ENCODE measurements around the gene PCNX3. TPM values are rescaled to one million over a fixed set of nuclear protein-coding genes. Genes with fewer than 3 reads are reported as not detected.
A peak's percentile ranks its signal among the peaks of the same experiment; 100 is the strongest.

Gene PCNX3
- total and polyA plus RNA-seq, 4 donors: 10.4 to 41.6 (median 25.5) TPM

DNA sequence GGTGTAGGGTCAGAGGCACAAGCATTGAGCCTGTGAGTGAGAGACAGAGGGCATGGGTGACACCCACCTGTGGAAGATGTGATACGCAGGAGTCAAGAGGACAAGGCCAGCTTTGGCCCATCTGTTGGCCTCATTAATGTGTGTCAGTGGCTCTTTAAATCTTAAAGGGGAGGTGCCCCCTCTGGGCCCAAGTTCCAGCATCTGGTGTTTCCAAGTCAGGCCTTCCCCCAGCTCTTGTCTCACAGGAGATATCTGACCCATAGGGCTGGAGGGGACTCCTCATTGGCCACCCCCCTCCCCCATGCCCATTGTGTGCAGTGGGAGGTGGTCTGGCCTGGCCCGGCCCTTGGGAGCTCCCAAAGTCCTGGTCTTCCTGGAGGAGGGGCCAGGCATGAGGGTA lies 28.9 kb upstream of the PCNX3 start:
- H3K4me1 ChIP-seq (ENCODE audit: control insufficient read depth, insufficient read depth, low read length): peaks cover 63% of the 10 kb centered on the region
- H3K4me3 ChIP-seq (ENCODE audit: low read depth, low read length): no peak overlapping the region
- 73% methylated on average over 1 of the region's 2 CpGs for WGBS (ENCODE audit: insufficient coverage)
- H3K36me3 ChIP-seq (ENCODE audit: control insufficient read depth, insufficient read depth, low read length): peaks cover 35% of the 10 kb centered on the region
- peaks cover 26% of the 10 kb centered on the region for H3K27me3 ChIP-seq (ENCODE audit: control insufficient read depth, insufficient read depth, low read length)
- DNase-seq (ENCODE audit: low read depth in 4 of 6, low spot score in 6 of 6): no peak
- H3K9me3 ChIP-seq (ENCODE audit: control insufficient read depth, insufficient read depth, low read length): no peaks in the 10 kb centered on the region
- H3K27ac ChIP-seq (ENCODE audit: low read depth, low read length): no peak overlapping the region

DNA sequence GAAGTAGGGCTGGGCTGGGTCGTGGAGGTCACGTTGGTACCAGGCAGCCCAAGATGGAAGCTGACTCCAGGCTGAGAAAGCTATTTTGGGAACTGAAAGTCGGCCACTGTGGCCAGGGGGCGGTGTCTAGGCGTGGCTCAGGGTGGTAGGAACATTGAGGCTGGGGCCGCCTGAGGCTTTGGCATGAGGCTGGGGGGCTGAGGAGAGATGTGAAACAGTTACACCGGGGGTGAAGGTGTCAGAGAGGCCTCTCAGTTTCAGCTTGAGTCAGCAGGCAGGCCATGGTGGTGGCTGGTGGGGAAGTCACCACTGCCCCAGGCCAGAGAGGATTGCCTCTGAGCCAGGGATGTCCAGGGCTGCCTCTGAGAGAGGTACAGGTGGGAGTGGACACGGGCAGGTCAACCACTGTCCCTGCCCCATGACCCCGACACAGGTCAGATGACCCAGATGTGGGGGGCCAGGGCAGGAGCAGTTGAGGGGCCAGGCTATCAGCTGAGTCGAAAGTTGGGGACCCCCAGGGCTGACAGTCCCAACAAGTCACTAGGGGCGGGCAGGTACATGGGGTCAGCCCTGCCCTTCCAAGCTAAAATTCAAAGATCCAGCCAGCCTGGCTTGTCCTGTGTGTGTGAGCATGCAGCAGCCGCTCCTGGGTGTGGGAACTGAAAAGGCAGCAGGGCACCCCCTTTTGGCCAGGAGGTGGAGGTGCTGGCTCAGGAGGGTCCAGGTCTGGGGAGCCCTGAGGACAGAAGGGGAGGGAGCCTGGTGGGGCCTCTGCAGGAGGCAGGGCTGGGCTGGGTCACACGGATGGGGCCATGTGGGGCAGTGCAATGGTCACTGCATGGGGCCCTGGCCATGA lies 27.1 kb upstream of the PCNX3 start:
- no peak for DNase-seq (ENCODE audit: low read depth in 4 of 6, low spot score in 6 of 6)
- peaks cover 20% of the 10 kb centered on the region for H3K27me3 ChIP-seq (ENCODE audit: control insufficient read depth, insufficient read depth, low read length)

DNA sequence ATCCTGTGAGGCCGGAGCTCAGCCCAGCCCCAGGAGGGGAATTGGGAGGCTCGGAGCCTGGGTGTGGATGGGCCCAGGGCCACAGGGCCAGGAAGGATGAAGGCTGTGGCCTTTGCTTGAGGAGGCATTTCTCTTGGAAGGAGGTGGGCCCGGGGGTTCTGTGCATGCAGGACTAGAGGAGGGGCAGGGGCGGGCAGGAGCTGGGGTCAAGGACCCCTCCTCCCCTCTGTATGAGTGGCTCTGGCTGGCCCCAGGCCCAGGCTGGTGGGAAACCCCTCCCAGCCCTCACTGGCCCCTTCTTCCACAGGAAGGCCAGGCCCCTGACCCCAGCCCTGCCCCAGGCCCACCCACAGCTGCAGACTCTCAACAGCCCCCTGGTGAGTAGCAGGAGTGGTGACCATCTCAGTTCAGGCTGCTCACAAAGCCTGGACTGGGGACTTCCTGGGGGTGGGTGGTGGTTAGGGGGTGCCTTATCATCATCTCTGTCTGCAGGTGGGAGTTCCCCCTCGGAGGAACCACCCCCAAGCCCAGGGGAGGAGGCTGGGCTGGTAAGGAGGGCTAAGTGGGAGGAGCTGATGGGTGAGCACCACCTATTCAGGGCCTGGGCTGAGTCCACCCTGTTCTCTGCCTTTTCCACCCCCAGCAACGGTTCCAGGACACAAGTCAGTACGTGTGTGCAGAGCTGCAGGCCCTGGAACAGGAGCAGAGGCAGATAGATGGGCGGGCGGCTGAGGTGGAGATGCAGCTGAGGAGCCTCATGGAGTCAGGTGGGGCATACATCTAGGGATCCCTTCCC lies 25.9 kb upstream of the PCNX3 start:
- DNase-seq (ENCODE audit: low read depth in 4 of 6, low spot score in 6 of 6): no peak
- Histone ChIP-seq H3K4me3 (ENCODE audit: low read depth, low read length) (no peak overlapping the region), H3K4me1 (ENCODE audit: control insufficient read depth, insufficient read depth, low read length) (peaks cover 69% of the 10 kb centered on the region), H3K9me3 (ENCODE audit: control insufficient read depth, insufficient read depth, low read length) (no peaks in the 10 kb centered on the region), H3K36me3 (ENCODE audit: control insufficient read depth, insufficient read depth, low read length) (peaks cover 46% of the 10 kb centered on the region), H3K27ac (ENCODE audit: low read depth, low read length) (peak overlapping the region; percentile 15), H3K27me3 (ENCODE audit: control insufficient read depth, insufficient read depth, low read length) (peaks cover 9% of the 10 kb centered on the region)
- 46% methylated on average over 6 of the region's 9 CpGs for WGBS (ENCODE audit: insufficient coverage)

More for the DNA sequence above, 27.1 kb upstream of the PCNX3 start:
- no peak overlapping the region for H3K4me3 ChIP-seq (ENCODE audit: low read depth, low read length)
- H3K36me3 ChIP-seq (ENCODE audit: control insufficient read depth, insufficient read depth, low read length): peaks cover 42% of the 10 kb centered on the region
- no peaks in the 10 kb centered on the region for H3K9me3 ChIP-seq (ENCODE audit: control insufficient read depth, insufficient read depth, low read length)
- H3K4me1 ChIP-seq (ENCODE audit: control insufficient read depth, insufficient read depth, low read length): peaks cover 72% of the 10 kb centered on the region
- H3K27ac ChIP-seq (ENCODE audit: low read depth, low read length): no peak overlapping the region
- WGBS (ENCODE audit: insufficient coverage): 72% methylated on average over 13 of the region's 13 CpGs

DNA sequence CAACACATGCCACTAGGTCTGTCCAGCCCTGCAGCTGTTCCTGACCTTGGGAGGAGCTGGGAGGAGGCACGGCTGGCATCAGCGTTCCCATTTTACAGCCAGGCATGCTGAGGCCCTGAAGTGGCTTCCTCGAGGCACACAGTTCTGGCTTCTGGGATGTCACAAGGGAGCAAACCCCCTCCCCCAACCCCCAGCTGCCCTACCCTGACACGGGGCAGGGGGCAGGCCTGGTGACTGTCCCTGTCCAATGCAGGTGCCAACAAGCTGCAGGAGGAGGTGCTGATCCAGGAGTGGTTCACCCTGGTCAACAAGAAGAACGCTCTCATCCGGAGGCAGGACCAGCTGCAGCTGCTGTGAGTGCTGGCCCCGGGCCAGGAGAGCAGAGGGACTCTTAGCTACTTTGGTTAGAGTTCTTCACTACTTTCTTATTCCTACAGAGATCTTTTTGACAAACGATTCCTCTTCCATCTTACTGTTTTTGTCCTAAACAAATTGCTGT lies 25.3 kb upstream of the PCNX3 start:
- H3K9me3 ChIP-seq (ENCODE audit: control insufficient read depth, insufficient read depth, low read length): no peaks in the 10 kb centered on the region
- no peak overlapping the region for H3K27ac ChIP-seq (ENCODE audit: low read depth, low read length)
- H3K4me3 ChIP-seq (ENCODE audit: low read depth, low read length): no peak overlapping the region
- 54% methylated on average over 7 of the region's 8 CpGs for WGBS (ENCODE audit: insufficient coverage)
- H3K36me3 ChIP-seq (ENCODE audit: control insufficient read depth, insufficient read depth, low read length): peaks cover 49% of the 10 kb centered on the region
- peaks cover 66% of the 10 kb centered on the region for H3K4me1 ChIP-seq (ENCODE audit: control insufficient read depth, insufficient read depth, low read length)
- H3K27me3 ChIP-seq (ENCODE audit: control insufficient read depth, insufficient read depth, low read length): peaks cover 7% of the 10 kb centered on the region
- peak in 1 of 6 donors; percentile 11 for DNase-seq (ENCODE audit: low read depth in 4 of 6, low spot score in 6 of 6)

DNA sequence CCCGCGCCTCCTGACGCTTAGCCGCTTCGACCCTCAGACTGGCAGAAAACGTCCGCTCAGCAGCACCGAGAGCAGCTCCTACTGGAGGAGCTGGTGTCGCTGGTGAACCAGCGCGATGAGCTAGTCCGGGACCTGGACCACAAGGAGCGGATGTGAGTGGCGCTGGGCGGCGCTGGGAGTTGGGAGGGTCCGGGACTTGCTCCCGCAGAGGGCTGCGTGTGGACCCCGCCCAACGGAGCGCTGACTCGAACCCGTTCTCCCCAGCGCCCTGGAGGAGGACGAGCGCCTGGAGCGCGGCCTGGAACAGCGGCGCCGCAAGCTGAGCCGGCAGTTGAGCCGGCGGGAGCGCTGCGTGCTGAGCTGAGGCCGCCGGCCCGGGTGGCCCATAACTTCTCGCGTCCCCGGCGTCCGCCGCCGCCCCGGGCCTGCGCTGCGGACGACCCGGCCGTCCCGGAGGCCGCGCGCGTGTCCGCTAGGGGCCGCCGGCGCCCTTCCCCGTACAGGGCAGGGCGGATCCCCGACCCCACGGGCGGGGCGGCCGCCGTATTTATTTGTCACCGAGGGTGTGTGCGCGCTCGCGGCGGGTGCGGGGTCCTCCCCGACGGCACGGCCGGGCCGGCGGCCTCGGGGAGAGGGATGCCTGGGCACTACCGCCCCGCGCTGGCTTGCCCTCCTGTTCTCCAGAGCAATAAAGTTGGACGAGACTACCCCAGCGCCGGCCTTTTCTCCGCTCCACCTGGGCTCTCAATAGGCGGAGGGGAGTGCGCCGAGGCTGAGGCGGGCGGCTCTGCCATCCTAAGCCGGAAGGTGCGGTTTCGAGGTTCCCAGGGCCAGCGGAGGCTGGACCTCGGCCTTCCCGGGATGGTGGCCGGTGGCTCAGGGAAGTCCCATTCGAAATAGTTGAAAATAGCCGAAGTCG lies 23.4 kb upstream of the PCNX3 start:
- Histone ChIP-seq H3K27ac (ENCODE audit: low read depth, low read length) (peak overlapping the region; percentile 47), H3K4me1 (ENCODE audit: control insufficient read depth, insufficient read depth, low read length) (peaks cover 53% of the 10 kb centered on the region), H3K27me3 (ENCODE audit: control insufficient read depth, insufficient read depth, low read length) (peaks cover 5% of the 10 kb centered on the region), H3K36me3 (ENCODE audit: control insufficient read depth, insufficient read depth, low read length) (peaks cover 60% of the 10 kb centered on the region), H3K9me3 (ENCODE audit: control insufficient read depth, insufficient read depth, low read length) (no peaks in the 10 kb centered on the region), H3K4me3 (ENCODE audit: low read depth, low read length) (no peak overlapping the region)
- WGBS (ENCODE audit: insufficient coverage): 18% methylated on average over 106 of the region's 106 CpGs
- DNase-seq (ENCODE audit: low read depth in 4 of 6, low spot score in 6 of 6): peak in 1 of 6 donors; percentile 12

DNA sequence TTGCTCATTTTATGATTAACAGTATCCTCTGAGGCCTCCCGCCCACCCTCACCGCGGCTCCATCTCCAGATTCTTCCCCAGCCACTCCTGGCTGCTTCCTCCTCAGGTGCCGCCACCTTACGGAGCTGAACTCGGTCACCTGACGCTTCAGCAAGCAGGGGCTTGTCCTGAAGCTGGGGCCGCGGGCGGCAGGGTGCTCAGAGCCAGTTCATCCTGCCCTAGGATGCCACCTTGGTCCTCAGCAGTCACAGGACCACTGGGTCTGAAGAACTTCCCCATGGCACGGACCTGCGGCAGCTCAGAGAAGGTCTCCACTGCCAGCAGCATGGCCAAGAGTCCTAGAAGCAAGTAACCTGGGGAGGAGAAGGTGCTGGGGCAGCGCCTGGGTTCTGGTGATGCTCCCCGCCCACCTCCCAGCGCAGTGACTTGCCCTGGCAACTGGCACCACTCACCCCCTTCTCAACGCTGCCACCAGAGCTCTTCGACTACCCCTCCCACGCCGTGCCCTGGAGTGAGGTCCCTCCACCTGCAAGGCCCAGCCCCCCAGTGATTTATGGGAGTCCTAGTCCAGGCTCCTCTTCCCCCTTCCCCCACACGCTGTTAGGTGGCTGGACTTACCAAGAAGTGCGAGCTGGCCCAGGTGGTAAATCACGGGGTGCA lies 22.6 kb upstream of the PCNX3 start:
- H3K27ac ChIP-seq (ENCODE audit: low read depth, low read length): no peak overlapping the region
- peaks cover 67% of the 10 kb centered on the region for H3K36me3 ChIP-seq (ENCODE audit: control insufficient read depth, insufficient read depth, low read length)
- 66% methylated on average over 20 of the region's 22 CpGs for WGBS (ENCODE audit: insufficient coverage)
- H3K9me3 ChIP-seq (ENCODE audit: control insufficient read depth, insufficient read depth, low read length): no peaks in the 10 kb centered on the region
- DNase-seq (ENCODE audit: low read depth in 4 of 6, low spot score in 6 of 6): no peak
- peaks cover 46% of the 10 kb centered on the region for H3K4me1 ChIP-seq (ENCODE audit: control insufficient read depth, insufficient read depth, low read length)
- peaks cover 5% of the 10 kb centered on the region for H3K27me3 ChIP-seq (ENCODE audit: control insufficient read depth, insufficient read depth, low read length)
- H3K4me3 ChIP-seq (ENCODE audit: low read depth, low read length): no peak overlapping the region

DNA sequence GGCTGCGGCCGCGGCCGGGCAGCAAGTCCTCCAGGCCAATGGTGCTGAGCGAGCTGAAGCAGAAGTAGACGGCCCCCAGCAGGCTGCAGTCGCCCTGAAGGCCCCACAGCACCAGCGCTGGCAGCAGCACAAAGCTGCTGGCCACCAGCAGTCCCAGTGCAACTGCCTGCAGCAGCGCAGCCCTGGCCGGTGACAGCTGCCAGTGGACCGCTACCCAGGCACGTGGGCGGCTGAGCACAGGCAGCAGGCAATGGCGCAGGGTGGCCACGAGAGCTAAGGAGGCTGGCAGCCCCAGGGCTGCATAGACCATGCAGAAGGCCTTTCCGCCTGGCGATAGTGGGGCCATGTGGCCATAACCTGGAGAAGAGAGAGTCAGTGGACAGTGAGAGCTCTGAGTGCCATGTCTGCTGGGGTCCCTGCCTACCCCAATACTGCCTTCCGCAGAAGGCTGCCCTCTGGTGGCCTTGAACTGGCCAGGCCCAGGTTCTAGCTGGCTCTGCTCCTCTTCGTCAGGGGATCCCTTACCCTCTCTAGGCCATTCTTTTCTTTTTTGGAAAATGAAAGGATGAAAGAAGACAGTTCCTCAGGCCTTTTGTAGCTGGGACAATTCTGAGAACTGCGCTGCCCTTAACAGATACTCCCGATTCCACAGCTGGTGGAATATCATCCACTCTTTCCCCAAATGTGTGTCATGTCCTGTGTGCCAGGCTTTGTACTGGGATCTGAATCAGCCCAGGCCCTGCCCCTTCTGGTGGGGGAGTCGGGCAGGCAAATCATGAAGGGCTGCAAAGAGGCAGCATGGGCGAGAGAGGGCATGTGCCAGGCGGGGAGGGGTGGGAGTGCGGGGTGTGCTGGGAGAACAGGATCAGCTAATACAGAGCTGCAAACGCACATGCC lies 21.8 kb upstream of the PCNX3 start:
- Histone ChIP-seq H3K27ac (ENCODE audit: low read depth, low read length) (no peak overlapping the region), H3K4me1 (ENCODE audit: control insufficient read depth, insufficient read depth, low read length) (peaks cover 38% of the 10 kb centered on the region), H3K4me3 (ENCODE audit: low read depth, low read length) (no peak overlapping the region), H3K36me3 (ENCODE audit: control insufficient read depth, insufficient read depth, low read length) (peaks cover 67% of the 10 kb centered on the region), H3K27me3 (ENCODE audit: control insufficient read depth, insufficient read depth, low read length) (peaks cover 5% of the 10 kb centered on the region), H3K9me3 (ENCODE audit: control insufficient read depth, insufficient read depth, low read length) (no peaks in the 10 kb centered on the region)
- peak in 1 of 6 donors; percentile 25 for DNase-seq (ENCODE audit: low read depth in 4 of 6, low spot score in 6 of 6)
- 76% methylated on average over 24 of the region's 26 CpGs for WGBS (ENCODE audit: insufficient coverage)

DNA sequence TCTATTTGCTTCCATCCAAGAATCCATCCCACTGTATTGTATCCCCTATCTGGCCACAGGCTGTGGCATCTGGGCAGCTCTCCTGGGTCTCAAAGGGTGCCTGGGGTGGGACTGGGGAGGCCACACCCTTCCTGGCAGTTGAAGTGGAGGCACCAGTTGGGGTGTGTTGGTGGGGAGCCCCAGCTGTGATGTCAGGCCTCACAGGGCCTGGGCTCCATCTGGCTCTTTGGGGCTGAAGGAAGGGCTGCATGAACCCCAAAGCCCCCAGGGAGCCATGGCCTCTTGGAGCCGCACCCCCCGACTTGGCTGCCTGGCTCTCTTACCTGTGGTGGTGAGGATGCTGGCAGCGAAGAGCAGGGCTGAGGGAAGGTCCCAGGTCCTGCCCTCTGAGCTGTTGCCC lies 20.4 kb upstream of the PCNX3 start:
- peaks cover 68% of the 10 kb centered on the region for H3K36me3 ChIP-seq (ENCODE audit: control insufficient read depth, insufficient read depth, low read length)
- 89% methylated on average over 3 of the region's 3 CpGs for WGBS (ENCODE audit: insufficient coverage)
- no peaks in the 10 kb centered on the region for H3K9me3 ChIP-seq (ENCODE audit: control insufficient read depth, insufficient read depth, low read length)
- H3K4me3 ChIP-seq (ENCODE audit: low read depth, low read length): no peak overlapping the region
- peaks cover 5% of the 10 kb centered on the region for H3K27me3 ChIP-seq (ENCODE audit: control insufficient read depth, insufficient read depth, low read length)
- no peak for DNase-seq (ENCODE audit: low read depth in 4 of 6, low spot score in 6 of 6)
- H3K4me1 ChIP-seq (ENCODE audit: control insufficient read depth, insufficient read depth, low read length): peaks cover 27% of the 10 kb centered on the region
- no peak overlapping the region for H3K27ac ChIP-seq (ENCODE audit: low read depth, low read length)
